Bone marrow (tissue), 2 donors: ENCODE measurements around the gene MFSD6.
A peak's percentile ranks its signal among the peaks of the same experiment; 100 is the strongest.
"Not testable (repeated sequence)": the region's sequence is repeated elsewhere in the genome, so short reads cannot be mapped to it uniquely, and the experiment has no call there.

Source experiments
- DNase-seq, 2 donors: peaks; one replicate each; lab custom pipeline; 2025; lab: John Stamatoyannopoulos, UW

The MFSD6 gene

DNA sequence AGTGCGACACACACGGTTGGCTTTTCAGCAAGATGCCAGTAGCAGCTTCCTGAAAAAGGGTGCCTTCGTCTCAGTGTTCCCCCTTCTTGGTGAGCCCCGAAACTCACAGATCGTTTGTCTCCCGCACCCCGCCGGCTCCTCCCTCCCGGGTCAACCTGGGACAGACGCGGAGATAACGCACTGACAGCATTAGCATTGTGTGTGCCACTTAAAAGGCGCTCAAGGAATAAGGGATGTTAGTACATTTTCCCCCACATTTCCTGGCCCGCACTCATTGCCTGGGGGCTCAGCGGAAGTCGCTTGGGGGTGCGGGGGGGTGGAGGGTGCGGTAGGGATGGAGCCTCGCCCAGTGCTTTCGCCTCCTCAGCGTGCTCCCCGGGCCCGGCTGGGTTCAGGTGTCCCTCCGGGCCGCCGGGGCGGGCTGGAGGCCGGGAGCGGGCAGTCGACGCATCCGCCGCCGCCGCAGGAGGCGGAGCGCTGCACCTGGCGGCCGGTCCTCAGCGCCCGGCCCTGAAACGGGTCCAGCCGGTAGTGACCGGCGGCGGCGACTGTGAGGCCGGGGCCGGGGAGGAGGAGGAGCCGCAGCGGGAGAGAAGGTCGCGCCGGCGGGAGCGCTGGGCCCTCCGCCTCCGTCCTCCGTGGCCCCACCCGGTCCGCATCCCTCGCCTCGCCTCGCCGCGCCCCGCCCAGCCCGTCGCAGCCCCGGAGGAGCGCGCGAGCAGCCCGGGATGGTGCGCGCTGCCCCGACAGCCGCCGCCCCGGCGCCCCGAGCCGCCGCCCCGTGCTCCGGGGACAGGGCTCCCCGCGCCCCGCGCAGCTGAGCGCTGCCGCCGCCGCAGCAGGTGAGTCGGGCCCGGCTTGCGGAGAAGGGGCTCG lies at the start of gene MFSD6:
Gene MFSD6, plus strand, starts transcription at position 694 of the 876 bp plus-strand sequence. CDS start 27,675 bp downstream, outside the sequence.
- peak; percentile 44 to 53 for DNase-seq

DNA sequence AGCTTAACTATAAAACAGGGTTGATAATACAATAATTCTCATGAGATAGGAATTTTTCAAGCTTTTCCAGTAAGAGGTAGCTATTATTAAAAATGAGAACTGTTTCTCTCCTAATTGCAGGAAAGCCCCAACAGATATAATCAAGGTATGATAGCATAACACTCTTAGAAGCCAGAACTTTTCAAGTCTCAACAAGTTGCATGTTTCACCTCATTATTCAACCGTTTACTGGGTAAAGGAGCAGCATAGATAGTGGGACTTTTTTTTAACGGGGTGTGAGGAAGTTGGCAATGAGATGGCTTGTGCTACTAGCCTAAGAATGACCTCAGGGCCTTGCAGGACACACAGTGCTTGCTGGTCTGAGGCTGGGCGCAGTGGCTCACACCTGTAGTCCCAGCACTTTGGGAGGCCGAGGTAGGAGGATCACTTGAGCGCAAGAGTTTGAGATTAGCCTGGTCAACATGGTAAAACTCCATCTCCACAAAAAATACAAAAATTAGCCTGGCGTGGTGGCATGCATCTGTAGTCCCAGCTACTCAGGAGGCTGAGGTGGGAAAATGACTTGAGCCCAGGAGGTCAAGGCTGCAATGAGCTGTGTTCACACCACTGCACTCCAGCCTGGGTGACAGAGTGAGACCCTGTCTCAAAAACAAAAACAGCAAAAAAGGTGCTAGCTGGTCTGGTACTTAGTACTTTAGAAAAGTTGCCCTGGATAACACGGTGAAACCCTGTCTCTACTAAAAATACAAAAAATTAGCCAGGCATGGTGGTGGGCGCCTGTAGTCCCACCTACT lies 49.3 kb upstream of the MFSD6 start:
- not testable (repeated sequence) for DNase-seq

DNA sequence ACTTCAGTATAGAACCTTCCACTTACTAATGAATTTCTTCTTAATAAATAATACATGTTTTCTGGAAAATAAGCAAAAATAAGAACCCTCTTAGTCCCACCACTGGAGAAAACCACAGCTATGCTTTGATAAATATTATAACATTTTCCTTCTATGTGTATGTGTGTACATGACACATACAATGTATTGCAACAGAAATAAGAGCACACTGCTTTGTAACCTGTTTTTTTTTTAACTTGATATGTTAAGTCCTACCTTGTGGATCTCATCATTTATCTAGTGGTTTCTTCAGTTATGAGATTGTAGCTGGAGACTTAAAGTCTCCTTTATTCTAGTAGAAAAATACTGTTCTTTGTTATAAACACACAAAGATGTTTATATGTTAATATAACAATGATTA lies 47.6 kb upstream of the MFSD6 start:
- no peak for DNase-seq

DNA sequence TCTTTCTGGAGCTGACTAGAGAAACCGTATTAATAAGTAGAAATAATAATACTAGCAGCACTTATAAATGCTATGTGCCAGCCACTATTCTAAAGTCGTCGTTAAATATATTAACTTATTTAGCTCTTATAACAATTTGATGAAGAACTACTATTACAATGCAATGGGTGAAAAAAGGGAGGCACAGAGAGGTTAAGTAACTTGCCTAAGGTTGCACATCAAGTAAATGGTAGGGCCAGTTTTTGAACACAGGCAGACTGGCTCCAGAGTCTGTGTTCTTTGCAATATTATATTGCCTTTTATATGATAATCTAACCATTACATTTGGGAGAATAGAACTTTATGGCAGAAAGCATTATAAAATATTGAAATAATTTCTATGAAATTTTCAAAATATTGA lies 47.2 kb upstream of the MFSD6 start:
- DNase-seq, result no peak

DNA sequence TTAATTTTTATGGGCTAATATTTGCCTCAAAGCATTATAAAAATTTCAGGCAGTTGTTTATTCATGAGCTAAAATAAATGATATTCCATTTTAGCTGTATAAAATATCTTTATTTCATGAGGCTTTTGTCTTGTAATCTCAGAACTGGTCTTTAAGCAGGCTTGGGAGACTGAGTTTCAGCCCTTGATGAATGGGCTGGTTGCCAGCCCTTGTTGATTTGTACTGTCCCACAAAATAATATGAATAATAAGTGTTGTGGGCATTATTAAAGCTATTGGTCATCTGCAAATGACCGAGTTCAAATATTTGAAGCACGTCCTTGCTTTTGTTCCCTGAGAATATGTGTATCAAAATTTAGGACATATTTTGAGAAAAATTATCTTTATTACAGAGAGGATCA lies 46.6 kb upstream of the MFSD6 start:
- no peak for DNase-seq

DNA sequence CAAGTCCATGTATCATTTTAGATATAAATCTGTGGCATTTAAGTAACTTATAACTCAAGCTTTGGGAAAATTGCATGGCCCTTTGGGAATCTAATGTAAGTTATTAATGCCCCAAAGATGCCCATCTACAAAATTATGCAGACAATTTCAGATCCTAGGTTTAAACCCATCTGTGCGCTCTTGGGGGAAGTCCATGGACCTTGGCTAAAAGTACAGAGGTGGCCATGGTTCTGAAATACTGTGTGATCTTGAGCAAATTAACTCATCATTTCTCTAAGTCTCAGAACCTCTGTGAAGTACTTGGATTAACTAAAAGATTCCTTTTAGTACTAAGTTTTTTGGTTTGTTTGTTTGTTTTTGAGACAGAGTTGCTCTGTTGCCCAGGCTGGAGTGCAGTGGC lies 45.3 kb upstream of the MFSD6 start:
- no peak for DNase-seq

DNA sequence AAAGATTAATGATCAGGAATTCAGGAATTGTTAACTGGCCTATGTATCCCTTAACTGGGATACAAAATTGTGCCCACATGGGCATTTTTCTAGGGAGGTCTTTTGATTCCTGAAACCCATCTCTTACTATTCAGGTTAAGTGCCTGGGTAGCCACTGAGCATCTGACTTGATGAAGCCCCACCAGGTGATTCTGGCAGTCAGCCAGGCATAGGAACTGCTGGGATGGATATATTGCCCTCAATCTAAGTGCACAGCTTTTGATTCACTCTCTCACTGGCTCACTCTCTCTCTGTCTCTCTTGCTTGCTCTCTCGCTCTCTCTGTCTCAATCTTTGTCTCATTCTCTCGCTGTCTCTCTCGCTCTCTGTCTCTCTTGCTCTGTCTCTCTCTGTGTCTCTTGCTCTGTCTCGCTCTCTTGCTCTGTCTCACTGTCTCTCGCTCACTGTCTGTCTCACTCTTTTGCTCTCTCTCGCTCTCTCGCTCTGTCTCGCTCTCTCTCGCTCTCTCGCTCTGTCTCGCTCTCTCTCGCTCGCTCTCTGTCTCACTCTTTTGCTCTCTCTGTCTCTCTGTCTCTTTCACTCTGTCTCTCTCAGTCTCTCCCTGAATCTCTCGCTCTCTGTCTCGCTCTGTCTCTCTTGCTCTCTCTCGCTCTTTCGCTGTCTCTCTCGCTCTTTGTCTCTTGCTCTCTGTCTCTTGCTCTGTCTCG lies 42.5 kb upstream of the MFSD6 start:
- DNase-seq, result no peak

DNA sequence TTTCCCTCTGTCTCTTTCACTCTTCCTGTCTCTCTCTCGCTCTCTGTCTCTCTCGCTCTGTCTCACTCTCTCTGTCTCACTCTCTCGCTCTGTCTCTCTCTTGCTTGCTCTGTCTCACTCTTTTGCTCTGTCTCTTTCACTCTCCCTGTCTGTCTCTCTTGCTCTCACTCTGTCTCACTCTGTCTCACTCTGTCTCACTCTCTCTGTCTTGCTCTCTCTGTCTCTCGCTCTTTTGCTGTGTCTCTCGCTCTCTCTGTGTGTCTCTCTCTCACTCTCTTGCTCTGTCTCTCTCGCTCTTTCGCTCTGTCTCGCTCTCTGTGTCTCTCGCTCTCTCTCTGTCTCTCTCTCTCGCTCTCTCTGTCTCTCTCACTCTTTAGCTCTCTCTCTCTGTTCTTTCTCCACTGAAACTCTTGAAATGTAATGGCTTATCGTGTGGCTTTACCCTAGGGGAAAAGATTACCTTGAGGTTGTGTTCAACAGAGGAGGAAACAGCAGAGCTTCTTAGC lies 41.9 kb upstream of the MFSD6 start:
- no peak for DNase-seq

DNA sequence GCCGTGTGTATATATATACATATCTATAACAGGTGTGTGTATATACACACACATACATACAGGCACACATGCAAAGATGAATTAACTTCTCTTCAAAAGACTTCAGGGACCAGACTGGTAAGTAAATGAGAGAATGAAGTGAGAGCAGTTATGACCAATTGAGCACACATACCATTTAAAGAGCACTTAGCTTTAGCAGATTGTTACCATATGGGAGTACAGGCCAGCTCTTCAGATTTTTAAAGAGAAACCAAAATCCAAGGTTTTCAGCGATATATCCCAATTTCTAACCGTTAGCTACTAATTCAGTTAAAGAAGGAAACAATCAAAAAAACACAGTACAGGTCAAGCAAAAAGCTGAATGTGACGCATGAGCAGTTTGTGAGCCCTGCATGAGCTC lies 41.1 kb upstream of the MFSD6 start:
- no peak for DNase-seq

DNA sequence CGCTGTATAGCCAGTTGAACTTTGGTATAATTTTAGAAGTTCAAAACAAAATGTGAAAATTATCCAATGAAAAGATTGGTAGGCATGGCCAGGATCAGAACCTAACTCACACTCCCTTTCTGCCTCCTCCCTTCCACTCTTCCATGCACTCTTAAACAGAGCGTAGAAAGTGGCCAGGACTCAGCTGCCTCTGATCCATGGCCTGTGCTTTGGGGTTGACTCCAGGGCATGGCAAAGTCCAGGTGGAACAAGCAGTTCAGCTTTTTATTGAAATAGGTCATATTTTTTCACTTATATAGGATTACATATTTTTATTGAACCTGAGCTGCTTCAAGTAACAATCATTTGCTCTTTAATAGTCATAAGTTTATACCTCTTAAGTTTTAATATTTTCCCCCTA lies 38.5 kb upstream of the MFSD6 start:
- DNase-seq, result no peak

DNA sequence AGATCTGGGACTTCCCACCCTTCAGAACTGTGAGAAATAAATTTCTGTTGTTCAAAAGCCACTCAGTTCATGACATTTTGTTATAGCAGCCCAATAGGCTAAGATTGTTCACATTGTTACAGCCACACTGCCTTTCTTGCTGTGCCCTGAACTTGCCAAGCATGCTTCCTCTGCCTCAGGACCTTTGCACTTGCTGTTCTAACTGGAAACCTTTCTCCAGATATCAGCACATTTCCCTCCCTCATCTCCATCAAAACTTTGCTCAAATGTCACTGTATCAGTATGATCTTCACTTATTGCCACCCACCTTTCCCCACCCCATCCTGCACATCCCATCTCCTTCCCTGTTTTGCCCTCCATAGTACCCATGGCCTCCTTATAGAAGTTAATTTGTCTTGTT lies 32.1 kb upstream of the MFSD6 start:
- no peak for DNase-seq

DNA sequence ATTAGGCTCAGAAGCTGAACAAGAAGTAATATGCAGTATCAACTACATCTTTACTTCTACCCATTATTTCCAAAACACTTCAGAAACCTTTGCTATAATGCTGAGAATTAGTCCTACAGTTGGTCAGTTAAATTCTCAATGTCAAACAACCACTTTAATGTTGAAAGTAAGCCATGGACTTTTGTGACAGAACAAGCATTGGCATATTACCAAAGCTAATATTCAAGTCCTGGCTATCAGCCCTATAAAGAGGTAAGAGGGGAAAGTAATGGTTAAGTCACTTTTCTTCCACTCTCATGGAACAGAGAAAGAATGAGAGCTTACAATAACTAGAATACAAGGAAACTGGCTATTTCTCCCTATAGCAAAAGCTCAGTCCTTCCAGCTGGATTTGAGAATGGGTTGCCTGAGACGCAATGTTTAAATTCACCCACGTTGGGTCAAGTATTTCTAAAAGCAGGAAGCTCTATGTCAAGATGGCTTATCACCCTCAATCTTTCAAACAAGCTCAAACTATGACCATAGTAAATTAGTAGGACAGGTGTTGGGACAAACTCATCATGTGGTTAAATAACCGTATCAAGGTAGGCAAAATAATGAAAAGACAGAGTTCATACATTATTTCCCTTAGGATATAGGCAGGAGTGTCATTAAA lies 31.4 kb upstream of the MFSD6 start:
- no peak for DNase-seq

DNA sequence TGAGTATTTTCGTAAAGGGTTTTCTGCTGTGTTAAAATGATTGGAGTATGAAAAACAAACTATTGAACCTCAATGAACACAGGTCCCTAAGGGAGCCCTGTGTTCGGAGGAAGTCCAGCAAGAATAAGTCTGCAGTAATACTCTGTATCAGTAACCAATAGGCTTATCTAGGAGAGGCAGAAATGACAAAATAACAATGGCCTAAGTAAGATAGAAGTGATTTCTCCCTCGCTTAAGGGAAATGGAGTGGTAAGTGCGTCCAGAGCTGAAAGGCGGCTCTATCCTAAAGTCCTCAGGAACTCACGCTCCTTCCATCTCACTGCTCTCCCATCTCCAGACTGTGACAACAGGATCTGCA lies 29.3 kb upstream of the MFSD6 start:
- DNase-seq, result no peak

DNA sequence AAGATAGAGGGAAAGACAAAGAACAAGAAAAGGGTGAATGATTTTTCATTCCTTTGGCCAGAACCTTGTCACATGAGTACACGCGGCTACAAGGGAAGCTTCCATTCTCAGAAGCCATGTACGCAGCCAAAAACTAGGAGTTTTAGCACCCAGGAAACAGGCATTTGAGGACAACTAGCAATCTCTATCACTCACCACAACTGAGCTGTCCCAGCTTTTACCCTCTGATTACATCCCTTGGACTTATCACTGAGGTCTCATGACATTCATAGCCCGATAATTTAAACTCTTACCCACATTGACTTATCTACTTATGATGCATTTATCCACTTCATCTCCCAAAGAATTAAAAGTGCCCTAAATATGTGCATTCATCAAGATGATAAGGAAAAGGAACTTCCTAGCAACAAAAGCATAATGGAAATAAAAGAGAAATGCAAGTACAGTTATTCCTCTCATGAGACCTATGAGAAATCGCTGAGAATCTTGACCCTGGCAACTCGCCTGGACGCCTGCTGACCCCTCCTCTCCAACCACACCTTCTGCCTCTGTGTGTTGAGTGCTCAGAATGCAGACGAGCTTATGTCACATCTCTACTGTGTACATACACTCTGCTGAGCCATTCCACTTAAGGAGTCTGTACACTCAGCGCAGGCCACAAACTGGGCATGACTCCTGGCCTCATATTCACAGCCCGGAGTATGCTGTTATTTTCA lies 28.7 kb upstream of the MFSD6 start:
- DNase-seq, result no peak

DNA sequence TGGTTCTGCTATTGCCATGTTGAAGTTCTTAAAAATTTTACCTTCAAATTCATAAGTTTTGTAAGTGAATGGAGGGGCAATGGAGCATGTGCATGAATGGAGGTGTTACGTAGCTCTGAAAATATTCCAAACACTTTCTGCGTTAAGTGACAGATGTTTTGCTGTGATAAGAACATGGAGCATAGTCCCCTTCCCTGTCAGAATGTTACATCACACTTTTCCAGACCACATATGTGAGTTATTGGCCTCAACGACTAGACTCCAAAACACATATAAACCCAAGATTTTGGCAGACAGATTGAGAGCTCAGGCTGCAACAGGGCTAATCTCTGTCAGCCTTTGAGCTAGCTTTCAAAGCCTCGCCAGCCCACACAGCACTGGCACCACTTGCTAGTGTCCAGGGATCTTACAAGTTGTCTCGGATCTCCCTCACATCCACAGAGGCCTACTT lies 27.2 kb upstream of the MFSD6 start:
- DNase-seq, result no peak

DNA sequence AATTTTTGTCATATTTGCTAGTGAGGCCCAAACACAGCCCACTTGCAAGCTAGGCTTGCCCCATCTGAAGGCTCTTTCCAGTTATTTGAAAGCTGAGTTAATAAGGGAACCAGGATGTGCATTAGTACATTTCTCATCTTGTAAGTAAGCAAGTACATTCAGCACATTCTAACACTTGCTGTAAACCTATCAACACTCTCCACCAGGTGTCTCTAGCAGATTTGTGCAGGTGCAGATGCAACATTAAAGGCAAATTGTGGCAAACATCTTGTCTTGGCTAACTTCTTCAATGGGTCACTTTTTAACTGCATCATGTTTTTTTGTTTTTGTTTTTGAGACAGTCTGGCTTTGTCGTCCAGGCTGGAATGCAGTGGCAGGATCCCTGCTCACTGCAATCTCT lies 25.3 kb upstream of the MFSD6 start:
- peak in 1 of 2 donors; percentile 8 for DNase-seq

DNA sequence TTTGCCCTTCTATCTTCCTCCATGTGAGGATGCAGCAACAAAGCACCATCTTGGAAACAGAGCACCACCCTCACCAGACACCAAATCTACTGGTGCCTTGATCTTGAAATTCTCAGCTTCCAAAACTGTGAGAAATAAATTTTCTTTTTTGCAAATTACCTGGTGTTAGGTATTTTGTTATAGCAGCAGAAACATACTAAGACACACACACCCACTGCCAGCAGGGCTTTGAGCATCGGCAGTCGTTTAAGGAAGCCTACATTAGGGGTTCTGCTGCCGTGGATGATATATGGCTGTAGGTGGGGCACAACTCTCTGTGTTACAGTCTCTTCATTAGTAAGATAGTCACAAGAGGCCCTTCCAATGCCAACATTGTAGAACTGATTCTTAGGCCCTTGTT lies 20.7 kb upstream of the MFSD6 start:
- no peak for DNase-seq

DNA sequence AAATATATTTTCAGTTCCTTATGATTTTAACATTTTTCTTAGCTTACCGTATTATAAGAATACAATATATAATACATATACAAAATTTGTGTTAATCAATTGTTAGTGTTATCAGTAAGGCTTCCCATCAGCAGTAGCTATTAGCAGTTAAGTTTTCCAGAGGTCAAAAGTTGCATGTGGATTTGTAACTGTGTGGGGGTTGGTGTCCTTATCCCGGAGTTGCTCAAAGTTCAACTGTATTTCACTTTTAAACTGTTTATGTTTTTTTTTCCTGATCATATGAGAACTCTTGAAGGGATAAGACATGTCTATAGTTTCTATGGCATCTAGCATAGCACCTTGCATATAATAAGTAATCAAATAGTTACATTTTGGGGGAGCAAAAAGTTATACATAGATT lies 11.9 kb upstream of the MFSD6 start:
- DNase-seq, result no peak

DNA sequence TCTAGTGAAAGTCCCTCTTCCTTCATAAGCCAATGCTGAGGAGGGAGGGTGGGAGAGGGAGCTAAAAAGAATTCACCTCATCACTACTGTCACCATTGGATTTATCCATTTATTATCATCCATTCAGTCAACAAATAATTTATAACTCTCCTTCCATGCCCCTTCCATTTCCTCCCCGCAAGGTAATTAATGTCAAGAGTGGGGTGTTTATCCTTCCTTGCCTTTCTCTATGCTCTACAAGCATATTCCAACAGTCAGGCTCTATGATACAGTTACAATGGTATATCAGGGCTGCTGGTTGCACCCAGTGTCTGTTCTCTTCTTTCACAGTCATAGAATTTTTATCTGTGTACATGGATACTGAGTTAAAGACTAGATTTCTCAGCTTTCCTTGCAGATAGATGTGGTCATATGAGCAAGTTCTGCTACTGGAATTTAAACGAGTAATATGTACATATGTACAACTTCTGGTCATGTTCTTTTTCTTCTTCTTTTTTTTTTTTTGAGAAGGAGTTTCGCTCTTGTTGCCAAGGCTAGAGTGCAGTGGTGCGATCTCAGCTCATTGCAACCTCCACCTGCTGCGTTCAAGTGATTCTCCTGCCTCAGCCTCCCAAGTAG lies 5.1 kb upstream of the MFSD6 start:
- no peak for DNase-seq

DNA sequence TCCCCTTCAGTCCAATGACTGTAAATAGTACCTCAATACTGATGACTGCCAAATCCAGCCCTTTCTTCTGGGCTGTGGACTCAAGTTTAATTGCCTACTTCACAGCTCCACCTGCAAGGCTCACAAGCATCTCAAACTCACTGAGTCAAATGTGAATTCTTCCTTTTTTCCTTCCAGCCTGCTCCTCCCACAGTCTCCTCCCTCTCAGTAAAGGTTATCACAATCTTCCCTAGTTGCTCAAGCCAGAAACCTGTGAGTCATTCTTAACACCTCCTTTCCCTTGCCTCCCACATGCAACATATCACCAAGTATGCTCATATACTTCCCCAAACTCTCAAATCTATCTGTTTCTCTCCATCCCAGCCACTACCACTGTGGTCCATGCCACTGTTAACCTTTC lies 3.7 kb upstream of the MFSD6 start:
- DNase-seq, result peak in 1 of 2 donors; percentile 75

DNA sequence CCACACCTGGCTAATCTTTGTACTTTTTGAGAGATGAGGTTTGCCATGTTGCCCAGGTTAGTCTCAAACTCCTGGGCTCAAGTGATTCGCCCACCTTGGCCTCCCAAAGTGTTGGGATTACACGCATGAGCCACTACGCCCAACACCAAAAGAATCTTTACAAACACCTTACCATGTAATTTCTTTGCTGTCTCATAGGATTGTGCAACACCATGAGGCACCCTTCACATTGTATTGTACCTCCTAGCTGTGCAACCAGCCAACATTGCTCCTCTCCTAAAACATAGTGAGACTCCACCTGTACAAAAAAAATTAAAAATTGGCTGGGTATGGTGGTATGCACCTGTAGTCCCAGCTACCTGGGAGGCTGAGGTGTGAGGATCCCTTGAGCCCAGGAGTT lies 3.1 kb upstream of the MFSD6 start:
- no peak for DNase-seq
